ENCODE data around the gene MKLN1.

DNA sequence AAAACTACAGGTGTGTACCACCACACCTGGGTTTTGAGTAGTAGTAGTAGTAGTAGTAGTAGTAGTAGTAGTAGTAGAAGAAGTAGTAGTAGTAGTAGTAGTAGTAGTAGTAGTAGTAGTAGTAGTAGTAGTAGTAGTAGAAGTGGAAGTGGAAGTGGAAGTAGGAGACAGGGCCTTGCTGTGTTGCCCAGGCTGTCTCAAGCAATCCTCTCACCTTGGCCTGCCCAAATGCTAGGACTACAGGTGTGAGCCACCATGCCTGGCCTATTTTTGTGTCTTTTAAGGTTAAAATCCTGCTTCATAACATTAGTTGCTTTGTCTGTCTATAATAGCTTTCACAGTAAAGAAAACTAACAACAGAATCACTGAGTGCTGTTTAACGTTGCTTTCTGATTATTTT is 117.0 kb downstream of the MKLN1 start:
- TF ChIP-seq, protein P1, sequence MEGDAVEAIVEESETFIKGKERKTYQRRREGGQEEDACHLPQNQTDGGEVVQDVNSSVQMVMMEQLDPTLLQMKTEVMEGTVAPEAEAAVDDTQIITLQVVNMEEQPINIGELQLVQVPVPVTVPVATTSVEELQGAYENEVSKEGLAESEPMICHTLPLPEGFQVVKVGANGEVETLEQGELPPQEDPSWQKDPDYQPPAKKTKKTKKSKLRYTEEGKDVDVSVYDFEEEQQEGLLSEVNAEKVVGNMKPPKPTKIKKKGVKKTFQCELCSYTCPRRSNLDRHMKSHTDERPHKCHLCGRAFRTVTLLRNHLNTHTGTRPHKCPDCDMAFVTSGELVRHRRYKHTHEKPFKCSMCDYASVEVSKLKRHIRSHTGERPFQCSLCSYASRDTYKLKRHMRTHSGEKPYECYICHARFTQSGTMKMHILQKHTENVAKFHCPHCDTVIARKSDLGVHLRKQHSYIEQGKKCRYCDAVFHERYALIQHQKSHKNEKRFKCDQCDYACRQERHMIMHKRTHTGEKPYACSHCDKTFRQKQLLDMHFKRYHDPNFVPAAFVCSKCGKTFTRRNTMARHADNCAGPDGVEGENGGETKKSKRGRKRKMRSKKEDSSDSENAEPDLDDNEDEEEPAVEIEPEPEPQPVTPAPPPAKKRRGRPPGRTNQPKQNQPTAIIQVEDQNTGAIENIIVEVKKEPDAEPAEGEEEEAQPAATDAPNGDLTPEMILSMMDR (conservative IDR thresholded peaks at IDR 0.05): no peak
- TF ChIP-seq EZH2 (IDR thresholded peaks at IDR 0.05; ENCODE audit: low read depth): no peak
